ENCODE results near the gene SMURF2. TPM values are rescaled to one million over a fixed set of nuclear protein-coding genes. Genes with fewer than 3 reads are reported as not detected.

The SMURF2 gene
- total RNA-seq, 1 experiment from 2014 or later: 57.6 TPM

DNA sequence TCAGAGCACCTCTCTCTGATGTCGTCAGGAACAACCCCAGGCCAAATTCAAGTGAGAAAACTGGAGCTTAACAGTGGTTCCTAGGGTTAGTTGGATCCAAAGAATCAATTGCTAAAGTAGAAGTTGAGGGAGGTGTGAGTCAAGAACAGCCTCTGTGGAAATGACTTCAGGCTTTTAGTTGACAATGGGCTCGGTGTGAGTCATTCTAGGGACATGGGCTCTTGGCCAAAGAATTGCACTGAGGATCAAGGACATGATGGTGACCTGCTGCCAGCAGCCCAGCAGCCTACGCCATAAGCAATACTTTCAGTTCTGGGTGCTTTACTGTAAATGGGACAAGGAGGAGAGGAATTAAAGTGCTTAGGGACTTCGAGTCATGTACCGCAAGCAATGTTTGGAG, 32.1 kb upstream of the SMURF2 start:
- H3K4me2 ChIP-seq: peak overlapping the region; percentile 53
- DNase-seq: peak; percentile 84 to 95
- no peak overlapping the region for H3K4me3 ChIP-seq
- no TSS peak for BruUV-seq (replicated peaks)
- H3K79me2 ChIP-seq (ENCODE audit: low read depth): no peaks in the 10 kb centered on the region
- H3F3A ChIP-seq (ENCODE audit: insufficient read depth, low read depth): peaks cover 19% of the 10 kb centered on the region; the same call in 1 of the 2 replicates
- no peaks in the 10 kb centered on the region for H3K9me3 ChIP-seq (ENCODE audit: insufficient read depth, low read depth)
- ChIA-PET CTCF (no interaction called here), POLR2A (ENCODE audit: unreplicated experiment) (interaction anchor here (0.7 kb wide), 1 partner anchor 24 kb away, joined by 4 read pairs; no protein-coding TSS in a partner anchor)
- H3K4me1 ChIP-seq (replicated peaks; ENCODE audit: insufficient read depth): peaks cover 26% of the 10 kb centered on the region
- intact Hi-C loops (cut with micrococcal nuclease; ENCODE audit: unreplicated experiment): loop anchor here (1.0 to 2.0 kb wide), 2 partner anchors 12 to 13 kb away; no protein-coding TSS in a partner anchor
- no peak overlapping the region for H2AFZ ChIP-seq
- no peaks in the 10 kb centered on the region for H3K27me3 ChIP-seq (ENCODE audit: insufficient read depth, low read depth)
- H3K36me3 ChIP-seq (ENCODE audit: low read depth): no peaks in the 10 kb centered on the region
- H3K9me2 ChIP-seq (ENCODE audit: insufficient read depth): no peaks in the 10 kb centered on the region
- peak overlapping the region; percentile 67 for H3K27ac ChIP-seq
- H4K20me1 ChIP-seq (ENCODE audit: insufficient read depth): no peaks in the 10 kb centered on the region
- TF ChIP-seq, protein P1, sequence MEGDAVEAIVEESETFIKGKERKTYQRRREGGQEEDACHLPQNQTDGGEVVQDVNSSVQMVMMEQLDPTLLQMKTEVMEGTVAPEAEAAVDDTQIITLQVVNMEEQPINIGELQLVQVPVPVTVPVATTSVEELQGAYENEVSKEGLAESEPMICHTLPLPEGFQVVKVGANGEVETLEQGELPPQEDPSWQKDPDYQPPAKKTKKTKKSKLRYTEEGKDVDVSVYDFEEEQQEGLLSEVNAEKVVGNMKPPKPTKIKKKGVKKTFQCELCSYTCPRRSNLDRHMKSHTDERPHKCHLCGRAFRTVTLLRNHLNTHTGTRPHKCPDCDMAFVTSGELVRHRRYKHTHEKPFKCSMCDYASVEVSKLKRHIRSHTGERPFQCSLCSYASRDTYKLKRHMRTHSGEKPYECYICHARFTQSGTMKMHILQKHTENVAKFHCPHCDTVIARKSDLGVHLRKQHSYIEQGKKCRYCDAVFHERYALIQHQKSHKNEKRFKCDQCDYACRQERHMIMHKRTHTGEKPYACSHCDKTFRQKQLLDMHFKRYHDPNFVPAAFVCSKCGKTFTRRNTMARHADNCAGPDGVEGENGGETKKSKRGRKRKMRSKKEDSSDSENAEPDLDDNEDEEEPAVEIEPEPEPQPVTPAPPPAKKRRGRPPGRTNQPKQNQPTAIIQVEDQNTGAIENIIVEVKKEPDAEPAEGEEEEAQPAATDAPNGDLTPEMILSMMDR (conservative IDR thresholded peaks at IDR 0.05): no peak
- no peak for TF ChIP-seq EZH2 (IDR thresholded peaks at IDR 0.05; ENCODE audit: low read depth)

DNA sequence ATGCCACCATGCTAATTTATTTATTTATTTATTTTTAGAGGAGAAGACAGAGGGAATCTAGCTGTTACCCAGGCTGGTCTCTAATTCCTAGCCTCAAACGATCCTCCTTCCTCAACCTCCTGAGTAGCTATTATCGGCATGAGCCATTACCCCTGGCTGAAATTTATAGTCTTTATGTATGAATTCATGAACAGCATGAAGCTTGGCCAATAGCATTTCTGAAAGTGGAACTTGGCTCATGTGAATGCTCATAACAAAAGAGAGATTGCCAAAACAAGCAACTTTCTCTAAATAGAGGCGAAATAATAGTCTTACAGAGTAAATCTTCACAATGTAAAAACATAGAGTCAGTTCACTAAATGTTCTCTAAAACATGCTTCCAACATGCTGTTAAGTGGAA, 30.1 kb upstream of the SMURF2 start:
- Histone ChIP-seq H3F3A (ENCODE audit: insufficient read depth, low read depth) (peaks cover 19% of the 10 kb centered on the region; the same call in 1 of the 2 replicates), H3K4me1 (replicated peaks; ENCODE audit: insufficient read depth) (peaks cover 33% of the 10 kb centered on the region), H3K36me3 (ENCODE audit: low read depth) (no peaks in the 10 kb centered on the region), H2AFZ (no peak overlapping the region), H3K9me3 (ENCODE audit: insufficient read depth, low read depth) (no peaks in the 10 kb centered on the region), H3K27ac (no peak overlapping the region), H3K4me2 (no peak overlapping the region), H4K20me1 (ENCODE audit: insufficient read depth) (no peaks in the 10 kb centered on the region), H3K27me3 (ENCODE audit: insufficient read depth, low read depth) (no peaks in the 10 kb centered on the region), H3K79me2 (ENCODE audit: low read depth) (no peaks in the 10 kb centered on the region), H3K9me2 (ENCODE audit: insufficient read depth) (no peaks in the 10 kb centered on the region), H3K4me3 (no peak overlapping the region)
- intact Hi-C loops (cut with micrococcal nuclease; ENCODE audit: unreplicated experiment): no loop called here
- no peak for DNase-seq
- TF ChIP-seq, protein P1 (conservative IDR thresholded peaks at IDR 0.05): no peak
- TF ChIP-seq EZH2 (IDR thresholded peaks at IDR 0.05; ENCODE audit: low read depth): no peak
- ChIA-PET POLR2A (ENCODE audit: unreplicated experiment) (no interaction called here), CTCF (no interaction called here)
- no TSS peak for BruUV-seq (replicated peaks)

DNA sequence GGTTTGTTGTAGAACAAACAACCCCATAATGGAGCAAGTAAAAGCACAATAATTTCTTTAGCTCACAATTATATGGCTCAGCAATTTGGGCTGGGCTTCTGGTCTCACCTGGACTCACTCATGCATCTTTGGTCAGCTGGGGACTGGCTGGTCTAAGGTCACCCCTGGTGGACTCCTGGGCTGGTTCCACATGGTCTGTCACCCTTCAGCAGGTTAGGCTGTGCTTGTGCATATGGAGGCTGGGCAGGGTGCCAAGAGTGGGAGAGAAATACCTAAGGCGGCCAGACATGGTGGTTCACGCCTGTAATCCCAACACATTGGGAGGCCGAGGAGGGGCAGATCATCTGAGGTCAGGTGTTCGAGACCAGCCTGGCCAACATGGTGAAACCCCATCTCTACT, 27.0 kb upstream of the SMURF2 start:
- Histone ChIP-seq H3K4me2 (no peak overlapping the region), H3K27ac (no peak overlapping the region), H3K27me3 (ENCODE audit: insufficient read depth, low read depth) (no peaks in the 10 kb centered on the region), H3K36me3 (ENCODE audit: low read depth) (no peaks in the 10 kb centered on the region), H3K79me2 (ENCODE audit: low read depth) (no peaks in the 10 kb centered on the region), H2AFZ (no peak overlapping the region), H3F3A (ENCODE audit: insufficient read depth, low read depth) (peaks cover 11% of the 10 kb centered on the region; the same call in 1 of the 2 replicates), H3K9me3 (ENCODE audit: insufficient read depth, low read depth) (no peaks in the 10 kb centered on the region), H3K4me1 (replicated peaks; ENCODE audit: insufficient read depth) (peaks cover 20% of the 10 kb centered on the region), H4K20me1 (ENCODE audit: insufficient read depth) (no peaks in the 10 kb centered on the region), H3K9me2 (ENCODE audit: insufficient read depth) (no peaks in the 10 kb centered on the region), H3K4me3 (no peak overlapping the region)
- intact Hi-C loops (cut with micrococcal nuclease; ENCODE audit: unreplicated experiment): no loop called here
- DNase-seq: no peak
- ChIA-PET POLR2A (ENCODE audit: unreplicated experiment) (no interaction called here), CTCF (no interaction called here)
- TF ChIP-seq, protein P1 (conservative IDR thresholded peaks at IDR 0.05): no peak
- no peak for TF ChIP-seq EZH2 (IDR thresholded peaks at IDR 0.05; ENCODE audit: low read depth)
- BruUV-seq (replicated peaks): no TSS peak

Measured in PC-9 (cell line).